Fibroblast of mammary gland (primary cell): ENCODE results near the gene NUBPL.

ENCODE experiments used
- DNase-seq: peaks from one replicate; pipeline ENCODE4 v3.0.0-alpha.2; 2010; ENCODE audit warnings: low read depth
- H3K4me3 ChIP-seq: 2 replicates; pipeline ENCODE4 v1.5.1; 2011; ENCODE audit warnings: low read depth, mild to moderate bottlenecking, low read length, moderate library complexity; ENCODE audit not compliant: control insufficient read depth
- CTCF ChIP-seq: conservative IDR thresholded peaks from 2 replicates; pipeline ENCODE4 v1.5.1; 2011; ENCODE audit warnings: low read depth, low read length, inconsistent platforms; ENCODE audit not compliant: control insufficient read depth, insufficient read depth

The NUBPL gene

GRCh38 chr14:31568671-31569070, 7.5 kb downstream of the NUBPL start:
- TF ChIP-seq CTCF = no peak
- no peak overlapping the region for H3K4me3 ChIP-seq
- DNase-seq = peak; percentile 70

GRCh38 chr14:31572955-31573354, 11.8 kb downstream of the NUBPL start:
- TF ChIP-seq CTCF = no peak
- no peak overlapping the region for H3K4me3 ChIP-seq
- DNase-seq = no peak

GRCh38 chr14:31576949-31577348, 15.7 kb downstream of the NUBPL start:
- TF ChIP-seq CTCF = no peak
- DNase-seq = no peak
- no peak overlapping the region for H3K4me3 ChIP-seq

- DNase-seq = peak; percentile 14
- TF ChIP-seq CTCF = no peak
- H3K4me3 ChIP-seq = no peak overlapping the region
Observed at GRCh38 chr14:31578266-31578665, 17.1 kb downstream of the NUBPL start.

GRCh38 chr14:31578792-31579501, 17.7 kb downstream of the NUBPL start:
- DNase-seq = no peak
- TF ChIP-seq CTCF = no peak
- H3K4me3 ChIP-seq = no peak overlapping the region

GRCh38 chr14:31580234-31580633, 19.0 kb downstream of the NUBPL start:
- no peak for TF ChIP-seq CTCF
- DNase-seq = no peak

GRCh38 chr14:31582286-31582691, 21.1 kb downstream of the NUBPL start:
- DNase-seq = peak; percentile 65
- TF ChIP-seq CTCF = no peak
- no peak overlapping the region for H3K4me3 ChIP-seq

More at GRCh38 chr14:31580234-31580633, 19.0 kb downstream of the NUBPL start:
- no peak overlapping the region for H3K4me3 ChIP-seq
